ENCODE results near the gene GATAD2A.
A peak's percentile ranks its signal among the peaks of the same experiment; 100 is the strongest.
"Not testable (repeated sequence)": the region's sequence is repeated elsewhere in the genome, so short reads cannot be mapped to it uniquely, and the experiment has no call there.

GATAD2A gene, protein sequence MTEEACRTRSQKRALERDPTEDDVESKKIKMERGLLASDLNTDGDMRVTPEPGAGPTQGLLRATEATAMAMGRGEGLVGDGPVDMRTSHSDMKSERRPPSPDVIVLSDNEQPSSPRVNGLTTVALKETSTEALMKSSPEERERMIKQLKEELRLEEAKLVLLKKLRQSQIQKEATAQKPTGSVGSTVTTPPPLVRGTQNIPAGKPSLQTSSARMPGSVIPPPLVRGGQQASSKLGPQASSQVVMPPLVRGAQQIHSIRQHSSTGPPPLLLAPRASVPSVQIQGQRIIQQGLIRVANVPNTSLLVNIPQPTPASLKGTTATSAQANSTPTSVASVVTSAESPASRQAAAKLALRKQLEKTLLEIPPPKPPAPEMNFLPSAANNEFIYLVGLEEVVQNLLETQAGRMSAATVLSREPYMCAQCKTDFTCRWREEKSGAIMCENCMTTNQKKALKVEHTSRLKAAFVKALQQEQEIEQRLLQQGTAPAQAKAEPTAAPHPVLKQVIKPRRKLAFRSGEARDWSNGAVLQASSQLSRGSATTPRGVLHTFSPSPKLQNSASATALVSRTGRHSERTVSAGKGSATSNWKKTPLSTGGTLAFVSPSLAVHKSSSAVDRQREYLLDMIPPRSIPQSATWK
- 149 to 172 (median 164) reads per million in 4 experiments for total RNA-seq

DNA sequence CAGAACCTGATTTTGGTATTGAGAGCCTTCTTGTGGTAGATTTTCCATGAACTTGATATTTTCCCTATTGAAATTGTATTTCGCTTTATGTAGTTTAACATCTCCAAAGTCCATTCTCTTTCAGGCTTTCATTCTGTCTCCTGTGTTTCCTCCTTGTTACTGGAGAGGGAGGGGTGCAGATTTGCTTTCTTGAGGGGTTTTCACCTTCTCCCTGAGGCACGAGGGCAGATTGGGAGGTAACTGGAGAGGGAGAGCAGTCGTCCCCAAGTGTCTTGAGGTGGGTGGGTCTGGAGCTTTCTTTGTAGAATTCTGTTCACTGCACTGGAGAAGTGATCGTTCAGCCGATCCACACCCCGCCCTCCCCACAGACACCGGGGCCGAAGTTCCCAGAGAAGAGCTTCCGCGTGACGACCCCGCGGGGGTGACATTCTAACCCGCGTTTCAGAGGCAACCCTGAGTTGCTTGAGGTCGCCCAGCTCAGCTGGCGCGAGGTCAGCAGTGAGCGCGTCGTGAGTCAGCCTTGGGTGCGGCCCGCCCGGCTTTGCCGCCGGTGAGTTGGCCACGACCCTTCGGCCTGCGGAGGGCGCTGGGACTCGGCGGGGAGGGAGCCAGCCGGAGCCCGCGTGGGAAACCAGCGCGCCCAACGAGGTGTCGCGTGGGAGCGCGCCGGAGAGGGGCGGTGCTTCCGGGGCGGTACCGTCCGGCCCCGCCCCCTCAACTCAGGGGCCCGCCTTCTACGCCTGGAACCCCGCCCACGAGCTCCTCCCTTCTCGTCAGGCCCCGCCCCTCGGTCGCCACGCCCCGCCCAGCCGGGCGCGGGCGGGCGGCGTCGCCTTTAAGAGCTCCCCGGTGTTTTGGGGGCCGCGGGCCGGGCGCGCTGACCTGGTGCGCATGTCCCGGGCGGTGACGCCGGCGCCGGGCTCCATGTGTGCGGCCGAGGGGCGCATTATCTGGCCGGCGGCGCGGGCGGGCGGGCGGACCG lies at the start of gene GATAD2A:
Gene GATAD2A, plus strand, starts transcription at position 797 of the 982 bp plus-strand sequence. CDS start 59,671 bp downstream, outside the sequence.
- peak; percentile 89 for DNase-seq

DNA sequence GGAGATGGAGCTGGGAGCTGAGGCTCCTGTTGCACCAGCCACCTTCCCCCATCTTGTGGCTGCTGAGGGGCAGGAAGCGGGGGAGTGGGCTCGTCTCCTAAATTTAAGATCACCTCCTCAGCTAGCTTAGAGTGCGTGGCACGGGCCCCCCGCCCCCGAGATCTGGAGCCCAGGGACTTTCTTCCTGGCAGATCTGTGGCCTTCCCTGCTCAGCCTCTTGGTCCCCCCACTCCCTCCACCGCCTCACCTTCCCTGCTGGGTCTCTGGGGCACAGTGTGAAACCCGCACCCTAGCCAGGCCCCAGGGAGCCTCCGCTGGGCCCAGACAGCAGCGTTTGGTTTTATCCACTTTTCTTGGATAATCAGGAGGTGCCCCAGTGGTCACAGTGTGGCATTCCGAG lies 49.0 kb upstream of the GATAD2A start:
- DNase-seq = no peak

DNA sequence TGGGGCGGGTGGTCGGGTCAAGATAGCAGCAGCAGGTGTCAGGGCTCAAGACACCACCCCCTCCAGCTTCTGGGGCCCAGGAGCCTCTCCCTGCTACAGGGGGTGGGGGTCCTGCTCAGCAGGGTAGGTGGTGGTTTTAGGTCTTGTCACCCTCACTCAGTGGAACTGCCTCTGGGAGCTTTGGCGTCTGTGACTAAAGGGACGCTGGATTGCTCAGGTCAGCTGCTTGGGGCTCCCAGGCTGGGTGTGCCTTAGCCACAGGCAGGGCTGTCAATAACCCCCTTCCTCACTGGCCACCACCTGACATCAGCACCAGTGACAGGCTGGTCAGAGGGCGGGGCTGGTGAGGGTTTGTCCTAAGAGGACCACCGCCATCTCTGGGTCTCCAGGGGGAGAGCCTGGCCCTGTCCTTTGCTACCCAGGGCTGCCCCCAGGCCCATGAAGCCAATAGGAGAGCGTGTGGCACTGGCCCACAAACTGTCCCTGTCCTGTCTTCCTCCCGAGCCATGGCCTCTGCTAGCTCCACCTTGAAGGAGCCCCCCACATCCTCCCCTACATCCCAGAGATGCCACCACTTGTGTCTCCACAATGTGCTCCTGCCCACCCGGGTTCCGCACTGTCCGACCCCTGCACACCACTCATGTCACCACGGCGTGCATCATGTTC lies 48.4 kb upstream of the GATAD2A start:
- DNase-seq = no peak

DNA sequence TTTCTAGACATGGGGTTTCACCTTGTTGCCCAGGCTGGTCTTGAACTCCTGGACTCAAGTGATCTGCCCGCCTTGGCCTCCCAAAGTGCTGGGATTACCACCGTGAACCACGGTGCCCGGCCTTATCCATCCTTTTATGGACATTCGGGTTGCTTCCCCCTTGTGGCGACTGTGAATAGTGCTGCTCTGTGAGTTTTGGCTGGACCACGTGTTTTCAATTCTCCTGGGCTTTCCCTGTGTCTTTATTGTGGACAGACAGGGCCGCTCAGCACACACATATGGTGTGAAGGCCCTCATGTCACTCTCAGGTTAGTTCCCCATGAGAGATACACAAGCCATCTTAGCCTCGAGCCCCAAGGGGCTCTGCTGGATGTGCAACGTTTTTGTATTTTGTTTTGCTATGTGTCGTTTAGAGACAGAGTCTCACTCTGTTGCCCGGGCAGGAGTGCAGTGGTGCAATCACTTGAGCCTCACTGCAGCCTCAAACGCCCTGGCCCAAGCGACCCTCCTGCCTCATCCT lies 44.3 kb upstream of the GATAD2A start:
- peak; percentile 59 for DNase-seq

DNA sequence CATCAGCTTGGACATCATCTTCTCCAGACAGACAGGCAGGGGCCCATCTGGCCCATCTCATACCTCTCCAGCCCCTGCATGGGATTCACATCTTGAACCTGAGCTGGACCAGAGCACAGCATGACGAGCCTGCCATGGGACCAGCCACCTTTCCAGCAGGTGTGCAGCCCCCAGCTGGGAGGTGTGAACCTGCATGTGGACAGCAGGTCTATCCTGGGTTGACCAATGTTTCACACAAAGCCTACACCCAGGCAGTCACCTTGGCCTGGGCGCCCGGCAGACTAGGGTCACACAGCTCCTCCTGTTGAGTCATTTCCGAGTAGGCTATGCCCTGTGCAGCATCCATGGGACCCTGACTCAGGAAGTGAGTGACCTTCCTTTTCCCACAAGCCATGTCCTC lies 43.4 kb upstream of the GATAD2A start:
- no peak for DNase-seq

DNA sequence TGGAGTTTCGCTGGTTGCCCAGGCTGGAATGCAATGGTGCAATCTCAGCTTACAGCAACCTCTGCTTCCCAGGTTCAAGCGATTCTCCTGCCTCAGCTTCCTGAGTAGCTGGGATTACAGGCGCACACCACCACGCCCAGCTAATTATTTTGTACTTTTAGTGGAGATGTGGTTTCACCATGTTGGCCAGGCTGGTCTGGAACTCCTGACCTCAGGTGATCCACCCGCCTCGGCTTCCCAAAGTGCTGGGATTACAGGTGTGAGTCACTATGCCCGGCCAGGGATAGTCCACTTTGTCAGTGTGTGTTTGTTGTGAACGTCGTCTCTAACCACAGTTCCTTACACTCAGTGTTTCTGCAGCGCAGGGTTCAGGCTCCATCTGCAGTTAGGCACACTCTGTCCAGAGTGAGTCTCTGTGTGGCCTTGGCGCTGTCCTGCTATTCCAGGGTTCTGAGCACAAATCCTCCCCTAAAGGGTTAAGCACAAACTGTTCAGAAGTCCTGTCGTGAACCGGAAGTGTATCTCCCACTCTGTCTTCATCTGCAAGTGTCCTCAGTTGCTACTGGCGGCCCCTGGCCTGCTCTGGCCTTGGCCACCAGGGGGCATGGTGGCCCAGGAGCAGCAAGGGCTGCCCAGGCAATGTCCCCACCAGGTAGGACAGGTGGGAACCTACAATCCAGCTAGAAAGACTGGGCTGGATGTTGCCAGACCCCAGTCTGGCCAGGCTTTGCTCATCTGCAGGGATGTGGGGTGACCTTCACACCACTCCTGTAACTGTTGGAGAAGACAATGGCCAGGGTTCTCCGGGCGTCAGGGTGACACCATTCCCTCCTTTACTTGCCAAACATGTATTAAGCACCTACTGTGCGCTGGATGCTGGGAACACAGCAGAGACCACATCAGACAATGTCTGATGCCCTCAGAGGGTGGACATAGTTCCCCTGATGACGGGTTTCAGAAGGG lies 38.8 kb upstream of the GATAD2A start:
- peak; percentile 51 for DNase-seq

DNA sequence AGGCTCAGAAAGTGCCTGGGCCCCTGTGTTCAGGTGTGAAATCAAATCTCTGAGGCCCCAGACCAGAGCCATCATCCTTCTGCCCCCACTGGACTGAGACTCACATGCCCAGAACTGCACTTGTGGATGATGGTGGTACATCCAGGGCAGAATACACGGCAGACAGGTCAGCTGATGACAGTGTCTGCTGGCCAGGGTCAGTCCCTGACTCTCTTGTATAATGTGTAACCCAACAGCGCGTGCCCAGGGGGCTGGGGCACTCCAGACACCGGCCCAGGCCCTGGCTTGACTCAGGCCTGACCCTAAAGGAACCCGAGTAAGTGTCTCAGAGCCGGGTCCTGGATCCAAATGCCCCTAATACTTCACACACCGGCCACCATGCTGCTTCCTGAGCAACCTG lies 37.4 kb upstream of the GATAD2A start:
- no peak for DNase-seq

DNA sequence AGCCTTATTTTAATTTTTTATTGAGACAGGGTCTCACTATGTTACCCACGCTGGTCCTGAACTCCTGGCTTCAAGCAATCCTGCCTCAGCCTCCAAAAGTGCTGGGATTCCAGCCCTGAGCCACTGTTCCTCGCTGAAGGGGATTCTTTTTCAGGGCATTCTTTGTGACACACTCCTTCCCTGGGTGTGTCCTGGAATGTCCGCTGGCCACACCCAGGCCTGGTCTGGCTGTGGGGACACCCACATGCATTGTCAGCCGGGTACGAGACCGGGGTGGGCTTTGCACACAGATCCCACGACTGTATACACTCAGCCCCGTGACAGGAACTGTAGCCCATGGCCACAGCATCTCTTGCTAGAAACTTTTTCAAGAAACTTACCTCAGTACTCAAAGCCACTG lies 34.4 kb upstream of the GATAD2A start:
- DNase-seq = no peak

DNA sequence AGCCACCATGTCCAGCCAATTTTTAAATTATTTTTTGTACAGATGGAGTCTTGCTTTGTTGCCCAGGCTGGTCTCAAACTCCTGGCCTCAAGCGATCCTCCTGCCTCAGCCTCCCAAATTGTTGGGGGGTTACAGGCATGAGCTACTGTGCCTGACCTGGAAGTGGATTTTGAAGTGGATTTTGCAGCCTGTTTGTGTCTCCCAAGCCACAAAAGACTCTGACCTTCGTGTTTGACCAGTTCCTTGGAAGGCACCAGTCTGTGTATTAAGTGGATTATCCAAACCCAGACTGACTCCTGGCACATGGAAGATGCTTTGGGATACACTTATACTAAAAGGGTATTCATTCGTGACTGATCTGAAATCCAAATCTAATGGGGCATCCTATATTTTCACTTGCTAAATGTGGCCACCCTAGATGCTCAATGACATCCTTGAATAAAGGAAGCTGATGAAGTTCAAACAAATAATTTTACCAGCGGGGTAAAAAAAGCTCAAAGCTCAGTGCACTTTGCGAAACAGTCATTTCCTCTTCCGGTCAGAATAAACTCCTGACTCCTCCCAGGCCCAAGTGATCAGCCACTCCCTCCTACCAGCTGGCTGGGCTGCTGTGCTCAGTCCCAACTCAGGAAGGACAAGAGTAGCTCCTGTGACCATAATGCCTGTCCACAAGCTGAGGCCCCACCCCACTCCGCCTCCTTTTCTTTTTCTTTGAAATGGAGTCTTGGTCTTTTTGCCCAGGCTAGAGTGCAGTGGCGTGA lies 32.6 kb upstream of the GATAD2A start:
- DNase-seq = no peak

DNA sequence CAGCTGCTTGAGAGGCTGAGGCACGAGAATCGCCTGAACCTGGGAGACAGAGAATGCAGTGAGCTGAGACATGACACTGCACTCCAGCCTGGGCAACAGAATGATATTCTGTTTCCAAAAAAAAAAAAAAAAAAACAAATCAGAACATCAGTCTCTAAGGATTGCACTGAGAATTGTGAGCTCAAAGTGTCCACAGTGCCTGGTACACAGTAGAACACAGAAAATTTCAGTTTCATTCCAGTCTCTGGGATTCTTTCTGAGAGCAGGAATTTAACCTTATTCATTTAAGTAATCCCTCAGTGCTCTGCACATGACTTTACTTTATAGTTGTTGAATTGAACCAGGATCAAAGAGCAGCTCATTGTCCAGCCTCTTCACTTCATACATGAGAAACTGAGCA lies 25.9 kb upstream of the GATAD2A start:
- no peak for DNase-seq

DNA sequence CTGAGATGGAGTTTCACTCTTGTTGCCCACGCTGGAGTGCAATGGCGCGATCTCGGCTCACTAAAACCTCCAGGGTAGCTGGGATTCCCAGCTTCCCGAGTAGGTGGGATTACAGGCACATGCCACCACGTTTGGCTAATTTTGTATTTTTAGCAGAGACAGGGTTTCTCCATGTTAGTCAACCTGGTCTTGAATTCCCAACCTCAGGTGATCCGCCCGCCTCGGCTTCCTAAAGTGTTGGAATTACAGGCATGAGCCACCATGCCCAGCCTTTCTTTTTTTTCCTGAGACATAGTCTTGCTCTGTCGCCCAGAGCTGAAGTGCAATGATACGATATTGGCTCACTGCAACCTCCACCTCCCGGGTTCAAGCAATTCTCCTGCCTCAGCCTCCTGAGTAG lies 25.2 kb upstream of the GATAD2A start:
- not testable (repeated sequence) for DNase-seq

DNA sequence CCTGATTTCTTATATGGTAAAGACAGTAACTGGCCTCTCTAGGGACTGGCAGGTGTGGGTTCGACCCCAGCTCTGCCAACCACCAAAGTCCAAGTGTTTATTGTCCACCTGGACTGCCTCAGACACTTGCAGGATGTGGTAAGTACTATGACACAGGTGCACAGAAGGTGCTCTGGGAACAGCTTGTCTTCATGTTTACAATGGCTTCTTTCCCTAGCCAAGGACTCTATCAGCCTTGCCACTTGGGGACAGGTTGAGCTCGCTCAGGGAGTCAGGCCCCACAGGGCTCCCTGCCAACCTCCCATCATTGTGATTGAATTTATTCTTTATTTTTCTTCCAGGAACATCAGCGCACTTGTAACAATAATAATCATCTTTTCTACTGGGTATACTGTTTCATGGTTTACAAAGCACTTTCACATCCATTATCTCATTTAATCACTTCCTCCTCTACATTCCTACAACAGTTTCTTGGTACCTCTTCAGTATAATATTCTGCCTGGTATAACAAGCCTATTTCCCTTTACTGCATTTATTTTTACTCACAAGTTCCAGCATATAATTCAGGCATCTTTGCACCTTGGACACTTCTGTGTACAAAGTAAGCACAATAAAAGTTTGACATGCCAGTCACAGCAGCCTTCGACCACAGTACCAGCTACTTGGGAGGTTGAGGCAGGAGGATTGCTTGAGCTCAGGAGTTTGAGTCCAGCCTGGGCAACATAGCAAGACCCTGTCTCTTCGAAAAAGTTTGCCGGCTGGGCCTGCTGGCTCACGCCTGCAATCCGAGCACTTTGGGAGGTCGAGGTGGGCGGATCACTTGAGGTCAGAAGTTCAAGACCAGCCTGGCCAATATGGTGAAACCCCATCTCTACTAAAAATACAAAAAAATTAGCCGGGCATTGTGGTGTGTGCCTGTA lies 24.2 kb upstream of the GATAD2A start:
- DNase-seq = no peak

DNA sequence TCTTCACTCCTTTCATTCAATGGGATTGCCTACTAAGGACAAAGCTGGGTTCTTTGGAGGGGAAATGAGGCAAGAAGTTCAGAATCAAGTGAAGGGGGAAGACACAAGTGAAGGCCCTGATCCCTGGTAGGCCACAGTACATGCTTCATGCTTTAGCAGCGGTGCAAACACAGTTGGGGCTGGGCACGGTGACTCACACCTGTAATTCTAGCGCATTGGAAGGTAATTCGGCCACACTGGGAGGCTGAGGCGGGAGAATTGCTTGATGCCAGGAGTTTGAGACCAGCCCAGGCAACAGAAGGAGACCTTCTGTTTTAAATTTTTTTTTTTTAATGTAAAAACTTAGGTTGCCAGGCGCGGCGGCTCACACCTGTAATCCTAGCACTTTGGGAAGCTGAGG lies 23.4 kb upstream of the GATAD2A start:
- no peak for DNase-seq

DNA sequence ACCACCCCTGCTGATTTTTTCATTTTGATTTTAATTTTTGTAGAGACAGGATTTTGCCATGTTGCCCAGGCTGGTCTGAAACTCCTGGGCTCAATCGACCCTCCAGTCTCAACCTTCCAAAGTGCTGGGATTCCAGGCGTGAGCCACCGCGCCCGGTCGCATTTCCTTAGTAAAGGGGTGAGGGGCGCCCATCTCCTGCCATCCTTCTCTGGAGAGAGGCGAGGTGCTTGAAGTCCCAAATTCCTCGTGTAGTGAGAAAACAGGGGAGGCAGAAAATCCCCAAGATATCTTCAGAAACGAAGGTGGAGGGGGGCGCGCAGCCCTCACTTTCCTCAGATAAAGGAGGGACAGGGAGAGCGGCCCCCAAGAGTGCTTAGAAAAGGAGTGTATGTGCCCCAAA lies 21.0 kb upstream of the GATAD2A start:
- DNase-seq = no peak

DNA sequence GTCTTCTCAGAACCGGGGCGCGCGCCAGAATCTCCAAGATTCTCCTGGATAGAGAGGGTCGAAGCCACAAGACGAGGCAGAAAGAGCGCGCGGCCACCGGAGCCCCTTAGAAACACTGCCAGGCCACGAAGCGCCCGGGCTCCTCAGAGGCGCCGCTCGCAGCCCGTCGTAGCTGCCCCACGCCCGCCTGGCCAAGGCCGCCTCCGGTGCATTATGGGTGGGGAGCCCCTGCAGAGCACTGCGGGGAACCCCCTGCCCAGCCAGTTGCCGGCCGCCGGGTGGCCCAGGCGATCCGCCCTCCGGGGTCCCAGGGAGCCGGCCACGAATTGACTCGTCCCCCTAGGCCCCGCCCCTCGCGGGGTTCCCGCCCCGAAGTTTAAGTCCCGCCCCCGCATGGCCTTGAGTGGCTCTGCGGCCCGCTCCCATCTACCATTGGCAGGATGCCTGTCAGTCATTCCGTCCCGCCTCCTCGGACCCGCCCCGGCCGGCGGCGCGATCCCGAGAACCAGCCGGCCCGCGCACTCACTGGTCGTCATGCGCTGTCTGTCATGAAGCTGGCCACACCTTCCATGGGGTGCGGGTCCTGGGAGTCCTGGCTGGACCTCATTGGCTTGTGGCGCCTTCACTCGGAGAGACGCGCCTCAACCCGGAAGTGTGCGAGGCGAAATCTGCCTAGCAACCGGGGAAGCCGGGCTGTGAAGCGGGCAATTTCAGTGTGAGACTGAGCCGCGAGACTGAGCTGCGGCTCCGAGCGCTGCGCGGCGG lies 20.2 kb upstream of the GATAD2A start:
- peak; percentile 99 for DNase-seq

DNA sequence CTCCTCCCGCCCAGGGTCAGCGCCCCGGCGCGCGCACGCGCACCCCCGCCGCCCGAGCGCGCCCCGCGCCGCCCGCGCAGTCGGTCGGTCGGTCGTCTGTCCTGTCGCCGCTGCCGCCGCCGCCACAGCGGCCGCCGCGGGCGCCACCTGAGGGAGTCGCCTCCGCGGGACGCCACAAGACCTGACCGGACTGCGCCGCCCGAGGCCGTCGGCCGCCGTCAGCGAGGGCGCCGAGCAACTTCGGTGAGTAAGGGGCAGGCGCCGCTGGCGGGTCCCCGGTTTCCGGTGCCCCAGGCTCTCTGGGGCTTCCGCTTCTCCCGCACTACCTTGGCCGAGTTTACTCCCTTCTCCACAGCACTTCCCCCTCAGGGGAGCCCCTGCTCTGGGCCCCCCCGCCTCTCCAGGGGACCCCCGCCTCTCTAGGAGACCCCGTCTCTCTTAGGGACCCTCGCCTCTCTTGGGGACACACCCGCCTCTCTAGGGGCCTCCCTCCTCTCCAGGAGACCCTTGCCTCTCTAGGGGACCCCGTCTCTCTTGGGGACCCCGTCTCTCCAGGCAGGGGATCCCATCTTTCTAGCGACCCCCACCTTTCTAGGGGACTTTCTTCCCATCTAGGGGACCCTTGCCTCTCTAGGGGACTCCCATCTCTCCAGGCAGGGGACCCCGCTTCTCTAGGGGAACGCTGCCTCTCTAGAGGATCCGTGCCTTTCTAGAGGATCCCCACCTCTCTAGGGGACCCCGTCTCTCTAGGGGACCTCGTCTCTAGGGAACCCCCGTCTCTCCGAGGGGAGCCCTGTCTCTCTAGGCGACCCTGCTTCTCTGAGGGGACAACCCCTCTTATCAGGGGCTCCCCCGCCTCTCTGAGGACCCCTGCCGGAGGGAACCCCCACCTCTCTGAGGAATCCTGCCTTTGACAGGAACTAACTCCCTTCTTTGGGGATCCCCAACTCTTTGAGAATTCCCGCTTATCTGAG lies 19.3 kb upstream of the GATAD2A start:
- DNase-seq = peak; percentile 45

DNA sequence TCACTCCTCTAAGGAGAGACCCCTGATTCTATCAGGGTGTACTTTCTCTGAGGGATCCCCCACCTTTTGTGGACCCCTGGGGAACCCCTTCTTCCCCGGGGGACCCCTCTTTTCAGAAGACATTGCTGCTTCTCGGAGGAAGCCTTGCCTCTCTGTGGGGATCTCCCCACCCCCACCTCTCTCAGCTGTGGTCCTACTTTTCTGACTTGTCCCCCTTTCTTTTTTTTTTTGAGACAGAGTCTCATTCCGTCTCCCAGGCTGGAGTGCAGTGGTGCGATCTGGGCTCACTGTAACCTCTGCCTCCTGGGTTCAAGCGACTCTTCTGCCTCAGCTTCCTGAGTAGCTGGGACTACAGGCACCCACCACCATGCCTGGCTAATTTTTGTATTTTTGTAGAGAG lies 18.4 kb upstream of the GATAD2A start:
- DNase-seq = no peak
